Brain microvascular endothelial cell (primary cell): ENCODE data around the gene NKX1-2.

Experiments used
- DNase-seq: peaks from one replicate; pipeline ENCODE4 v3.0.0-alpha.2; 2020
- H3K27ac ChIP-seq: fragments of 250-450 bp; sonication (Bioruptor Pico); 2 replicates; pipeline ENCODE4 v1.5.1; 2020; ENCODE audit warnings: mild to moderate bottlenecking, moderate library complexity
- H3K27me3 ChIP-seq: fragments of 250-450 bp; sonication (Bioruptor Pico); replicated peaks from 2 replicates; pipeline ENCODE4 v1.5.1; 2020; ENCODE audit warnings: mild to moderate bottlenecking
- H3K36me3 ChIP-seq: fragments of 250-450 bp; sonication (Bioruptor Pico); replicated peaks from 2 replicates; pipeline ENCODE4 v1.5.1; 2020; ENCODE audit warnings: mild to moderate bottlenecking
- H3K4me3 ChIP-seq: 2 replicates; pipeline ENCODE4 v1.5.1; 2011; ENCODE audit warnings: low read depth, mild to moderate bottlenecking, control low read depth, low read length, moderate library complexity
- CTCF ChIP-seq: IDR thresholded peaks from 2 replicates; pipeline ENCODE4 v1.5.1; 2011; ENCODE audit warnings: low read depth, mild to moderate bottlenecking, moderate library complexity, low read length, control low read depth, inconsistent platforms; ENCODE audit errors: missing control alignments
- in situ Hi-C: cut with HindIII; loops from 2 replicates; pipeline ENCODE4 v1.10.0; 2017; ENCODE audit warnings: low sequenced_read_pairs, low pct_ligation_motif_present

NKX1-2 gene

DNA sequence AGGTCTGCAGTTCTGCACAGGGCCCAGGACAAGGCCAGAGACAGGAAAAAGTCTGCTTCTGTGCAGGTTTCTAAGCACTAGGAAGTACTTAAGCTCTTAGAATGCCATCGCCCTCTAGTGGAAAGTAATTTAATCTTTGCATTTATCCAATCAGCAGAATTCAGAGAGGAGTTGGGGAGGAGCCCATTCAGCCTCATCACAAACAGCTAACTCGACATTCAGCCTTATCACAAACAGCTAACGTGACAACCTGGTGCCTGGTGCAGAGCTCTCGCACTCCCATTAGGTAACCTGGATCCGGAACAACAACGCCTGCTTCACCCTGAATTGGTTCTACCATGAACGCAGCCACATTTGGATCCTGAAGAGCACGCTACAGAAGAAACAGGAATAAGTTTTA lies 46.3 kb downstream of the NKX1-2 start:
- H3K27me3 ChIP-seq: no peaks in the 10 kb centered on the region
- H3K36me3 ChIP-seq: peaks cover 81% of the 10 kb centered on the region
- TF ChIP-seq CTCF: peak; percentile 69
- in situ Hi-C loops: no loop called here
- no peak overlapping the region for H3K27ac ChIP-seq
- no peak overlapping the region for H3K4me3 ChIP-seq
- peak; percentile 63 for DNase-seq

DNA sequence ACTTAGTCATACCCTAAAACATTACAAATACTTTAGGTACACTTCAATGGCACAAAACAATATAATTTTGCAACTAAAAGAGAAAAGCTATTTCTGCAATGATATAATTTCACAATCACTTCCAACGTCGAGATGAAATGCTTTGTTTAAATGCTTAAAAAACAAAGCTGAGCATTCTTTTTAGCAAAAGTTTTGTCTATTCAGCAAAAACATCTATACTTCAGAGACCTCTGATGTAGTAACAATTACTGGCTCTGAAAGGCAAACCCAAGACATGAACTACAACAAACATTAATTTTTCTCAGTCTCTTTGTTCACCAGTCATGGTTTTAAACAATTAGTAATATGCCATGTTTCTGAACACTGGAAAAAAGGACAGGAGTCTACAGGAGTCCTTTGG lies 47.6 kb downstream of the NKX1-2 start:
- Histone ChIP-seq H3K4me3 (no peak overlapping the region), H3K27ac (no peak overlapping the region), H3K36me3 (peaks cover 81% of the 10 kb centered on the region), H3K27me3 (no peaks in the 10 kb centered on the region)
- TF ChIP-seq CTCF: no peak
- in situ Hi-C loops: no loop called here
- DNase-seq: no peak

GRCh38 chr10:124401633-124402032 lies 48.2 kb downstream of the NKX1-2 start:
- H3K36me3 ChIP-seq: peaks cover 80% of the 10 kb centered on the region
- H3K27me3 ChIP-seq: no peaks in the 10 kb centered on the region
- in situ Hi-C loops: no loop called here
- no peak overlapping the region for H3K27ac ChIP-seq
- no peak overlapping the region for H3K4me3 ChIP-seq
- TF ChIP-seq CTCF: no peak
- DNase-seq: no peak
